Measurements from ENCODE around the gene SPATA13. TPM values are rescaled to one million over a fixed set of nuclear protein-coding genes. Genes with fewer than 3 reads are reported as not detected.

SPATA13 gene
- total and polyA plus RNA-seq, 2 experiments from 2014 or later: 12.4 to 19.4 TPM

DNA sequence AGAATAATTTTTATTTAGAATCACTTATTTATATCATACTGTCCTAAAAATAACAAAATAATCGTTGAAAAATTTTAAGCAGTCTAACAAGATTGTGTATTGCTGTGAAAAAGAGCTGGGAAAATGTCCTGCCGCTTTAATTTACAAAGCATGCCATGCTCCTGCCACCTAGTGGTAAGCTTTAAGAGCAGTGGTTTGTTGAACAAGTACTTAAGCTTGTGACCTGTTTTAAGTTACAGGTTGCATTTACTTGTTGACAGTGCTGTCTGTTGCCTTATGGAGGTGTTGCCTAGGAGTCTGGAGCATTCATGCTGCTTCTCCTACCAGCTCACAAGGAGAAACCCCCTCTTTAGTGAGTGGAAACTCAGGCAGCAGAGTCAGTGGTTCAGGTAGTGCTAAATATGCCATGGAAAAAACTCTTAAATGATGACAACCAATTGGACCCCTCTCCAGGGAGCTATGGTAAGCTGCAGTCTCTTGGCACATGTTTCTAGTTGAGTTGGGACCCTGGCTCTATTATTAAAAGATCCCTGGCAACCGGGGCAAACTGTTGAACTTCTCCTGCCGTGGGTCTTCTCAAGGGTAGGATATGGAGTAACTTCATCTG is 68.4 kb downstream of the SPATA13 start:
- Histone ChIP-seq H3K27me3 (no peaks in the 10 kb centered on the region), H3K79me2 (peaks cover 7% of the 10 kb centered on the region), H3K4me2 (no peak overlapping the region), H3K4me1 (ENCODE audit: insufficient read depth) (peaks cover 4% of the 10 kb centered on the region), H3K36me3 (replicated peaks; ENCODE audit: insufficient read depth, low read depth) (no peaks in the 10 kb centered on the region), H4K20me1 (ENCODE audit: insufficient read depth, poor library complexity, severe bottlenecking) (no peaks in the 10 kb centered on the region), H3K9me2 (replicated peaks; ENCODE audit: insufficient read depth) (no peaks in the 10 kb centered on the region), H2AFZ (no peak overlapping the region), H3K4me3 (no peak overlapping the region), H3K9me3 (ENCODE audit: low read depth) (no peaks in the 10 kb centered on the region), H3K27ac (no peak overlapping the region)
- DNase-seq (ENCODE audit: low spot score): peak; percentile 79
- TF ChIP-seq EZH2 (IDR thresholded peaks at IDR 0.05; ENCODE audit: borderline replicate concordance): no peak
- no peak for TF ChIP-seq EZH2phosphoT487 (IDR thresholded peaks at IDR 0.05; ENCODE audit: low read depth, severe bottlenecking, unreplicated experiment)
- TF ChIP-seq, protein P1, sequence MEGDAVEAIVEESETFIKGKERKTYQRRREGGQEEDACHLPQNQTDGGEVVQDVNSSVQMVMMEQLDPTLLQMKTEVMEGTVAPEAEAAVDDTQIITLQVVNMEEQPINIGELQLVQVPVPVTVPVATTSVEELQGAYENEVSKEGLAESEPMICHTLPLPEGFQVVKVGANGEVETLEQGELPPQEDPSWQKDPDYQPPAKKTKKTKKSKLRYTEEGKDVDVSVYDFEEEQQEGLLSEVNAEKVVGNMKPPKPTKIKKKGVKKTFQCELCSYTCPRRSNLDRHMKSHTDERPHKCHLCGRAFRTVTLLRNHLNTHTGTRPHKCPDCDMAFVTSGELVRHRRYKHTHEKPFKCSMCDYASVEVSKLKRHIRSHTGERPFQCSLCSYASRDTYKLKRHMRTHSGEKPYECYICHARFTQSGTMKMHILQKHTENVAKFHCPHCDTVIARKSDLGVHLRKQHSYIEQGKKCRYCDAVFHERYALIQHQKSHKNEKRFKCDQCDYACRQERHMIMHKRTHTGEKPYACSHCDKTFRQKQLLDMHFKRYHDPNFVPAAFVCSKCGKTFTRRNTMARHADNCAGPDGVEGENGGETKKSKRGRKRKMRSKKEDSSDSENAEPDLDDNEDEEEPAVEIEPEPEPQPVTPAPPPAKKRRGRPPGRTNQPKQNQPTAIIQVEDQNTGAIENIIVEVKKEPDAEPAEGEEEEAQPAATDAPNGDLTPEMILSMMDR (IDR thresholded peaks at IDR 0.05; ENCODE audit: poor library complexity): peak; percentile 92
- WGBS (ENCODE audit: low lambda C conversion rate, missing lambda C conversion rate): 51% methylated on average over 4 of the region's 4 CpGs

DNA sequence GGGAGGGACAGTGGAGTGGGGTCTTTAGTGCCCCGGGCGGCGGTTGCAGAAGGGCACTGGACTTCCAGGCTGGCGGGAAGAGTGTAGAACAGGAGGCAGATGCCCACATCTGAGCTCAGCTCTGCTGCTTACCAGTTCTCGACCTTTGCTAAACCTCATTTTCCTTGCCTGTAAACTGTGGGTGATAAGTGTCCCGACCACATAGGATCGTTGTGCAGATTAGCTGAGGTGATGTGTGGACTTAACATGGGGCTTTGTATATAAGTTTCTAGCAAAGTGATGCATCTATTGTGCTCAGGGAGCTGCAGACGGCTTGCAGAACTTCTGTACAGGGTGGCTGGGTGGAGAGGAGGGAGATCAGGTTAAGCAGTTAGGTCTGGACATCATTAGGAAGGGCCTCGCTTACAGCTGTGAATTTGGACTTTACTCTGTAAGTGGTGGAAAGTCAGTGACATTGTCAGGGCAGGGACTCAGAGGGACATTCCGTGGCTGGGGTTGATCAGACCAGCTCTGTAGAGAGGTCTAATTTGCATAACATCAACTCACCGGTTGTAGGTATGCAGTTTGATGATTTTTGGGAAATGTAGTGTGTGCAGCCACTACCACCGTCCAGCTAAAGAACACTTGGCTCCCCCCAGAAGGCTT is 70.0 kb downstream of the SPATA13 start:
- no peak for DNase-seq (ENCODE audit: low spot score)
- Histone ChIP-seq H3K9me2 (replicated peaks; ENCODE audit: insufficient read depth) (no peaks in the 10 kb centered on the region), H3K4me2 (no peak overlapping the region), H3K36me3 (replicated peaks; ENCODE audit: insufficient read depth, low read depth) (no peaks in the 10 kb centered on the region), H3K27me3 (no peaks in the 10 kb centered on the region), H3K4me1 (ENCODE audit: insufficient read depth) (peaks cover 4% of the 10 kb centered on the region), H2AFZ (no peak overlapping the region), H3K4me3 (no peak overlapping the region), H3K79me2 (peaks cover 7% of the 10 kb centered on the region), H3K9me3 (ENCODE audit: low read depth) (no peaks in the 10 kb centered on the region), H3K27ac (no peak overlapping the region), H4K20me1 (ENCODE audit: insufficient read depth, poor library complexity, severe bottlenecking) (no peaks in the 10 kb centered on the region)
- 76% methylated on average over 12 of the region's 12 CpGs for WGBS (ENCODE audit: low lambda C conversion rate, missing lambda C conversion rate)
- TF ChIP-seq, protein P1 (IDR thresholded peaks at IDR 0.05; ENCODE audit: poor library complexity): no peak
- TF ChIP-seq EZH2phosphoT487 (IDR thresholded peaks at IDR 0.05; ENCODE audit: low read depth, severe bottlenecking, unreplicated experiment) (no peak), EZH2 (IDR thresholded peaks at IDR 0.05; ENCODE audit: borderline replicate concordance) (no peak)

- no peak for DNase-seq (ENCODE audit: low spot score)
- H3K27me3 ChIP-seq: no peaks in the 10 kb centered on the region
- no peak for TF ChIP-seq EZH2phosphoT487 (IDR thresholded peaks at IDR 0.05; ENCODE audit: low read depth, severe bottlenecking, unreplicated experiment)
- TF ChIP-seq EZH2 (IDR thresholded peaks at IDR 0.05; ENCODE audit: borderline replicate concordance): no peak
- TF ChIP-seq, protein P1 (IDR thresholded peaks at IDR 0.05; ENCODE audit: poor library complexity): no peak
- H3K4me2 ChIP-seq: no peak overlapping the region
- no peaks in the 10 kb centered on the region for H3K36me3 ChIP-seq (replicated peaks; ENCODE audit: insufficient read depth, low read depth)
- H3K79me2 ChIP-seq: peaks cover 12% of the 10 kb centered on the region
- H3K9me2 ChIP-seq (replicated peaks; ENCODE audit: insufficient read depth): no peaks in the 10 kb centered on the region
- H2AFZ ChIP-seq: no peak overlapping the region
- H3K4me1 ChIP-seq (ENCODE audit: insufficient read depth): peaks cover 4% of the 10 kb centered on the region
- no peak overlapping the region for H3K27ac ChIP-seq
- H3K9me3 ChIP-seq (ENCODE audit: low read depth): no peaks in the 10 kb centered on the region
- 98% methylated on average over 3 of the region's 3 CpGs for WGBS (ENCODE audit: low lambda C conversion rate, missing lambda C conversion rate)
- H3K4me3 ChIP-seq: no peak overlapping the region
- H4K20me1 ChIP-seq (ENCODE audit: insufficient read depth, poor library complexity, severe bottlenecking): no peaks in the 10 kb centered on the region
Measured at GRCh38 chr13:24231377-24231776, 70.9 kb downstream of the SPATA13 start.
